ENCODE measurements around the gene TTLL13. TPM values are rescaled to one million over a fixed set of nuclear protein-coding genes. Genes with fewer than 3 reads are reported as not detected.
"Not testable (repeated sequence)": the region's sequence is repeated elsewhere in the genome, so short reads cannot be mapped to it uniquely, and the experiment has no call there.

TTLL13 gene
- total and polyA plus RNA-seq, 9 of the 15 experiments (the other 6 are each of a cell fraction or from before 2014, with no cell fraction given) = 0.05 to 0.24 (median 0.11) TPM; not detected in 1

- POLR2A ChIA-PET = interaction anchor here (0.6 to 1.1 kb wide), 3 partner anchors 12 to 313 kb away, joined by 3 read pairs; no protein-coding TSS in a partner anchor
- not testable (repeated sequence) for BruUV-seq (replicated peaks)
These were observed 11.4 kb downstream of the TTLL13 start for GRCh38 chr15:90260731-90261130.

GRCh38 chr15:90261811-90262210, 12.5 kb downstream of the TTLL13 start:
- Histone ChIP-seq H3K79me2 (ENCODE audit: control insufficient read depth, insufficient read depth, low read length) (peaks cover 26% of the 10 kb centered on the region), H3K9me3 (replicated peaks; ENCODE audit: control insufficient read depth, insufficient read depth, low read depth, low read length) (no peaks in the 10 kb centered on the region), H3K36me3 (ENCODE audit: control insufficient read depth, insufficient read depth, low read length) (no peaks in the 10 kb centered on the region; the same call in 2 of the 3 replicates), H3K4me3 (no peak overlapping the region), H2AFZ (ENCODE audit: low read depth, low read length) (no peak overlapping the region), H3K9ac (ENCODE audit: insufficient read depth in 1 of 2, low read depth in 2 of 2, low read length in 2 of 2) (no peak overlapping the region), H3K4me2 (ENCODE audit: insufficient read depth, low read length) (no peak overlapping the region), H4K20me1 (replicated peaks; ENCODE audit: control insufficient read depth, insufficient read depth, low read length) (no peaks in the 10 kb centered on the region), H3K9me1 (ENCODE audit: control insufficient read depth, insufficient read depth, low read length) (no peaks in the 10 kb centered on the region), H3K27ac (ENCODE audit: extremely low read depth, low read depth, low read length) (no peak overlapping the region), H3K27me3 (ENCODE audit: control insufficient read depth in 2 of 2, insufficient read depth in 2 of 2, low read length in 2 of 2) (no peaks in the 10 kb centered on the region), H3K4me1 (replicated peaks in 1 of 2; ENCODE audit: control insufficient read depth in 2 of 2, insufficient read depth in 2 of 2, low read length in 2 of 2) (peaks cover 6 to 11% of the 10 kb centered on the region in 2 experiments)
- POLR2A ChIA-PET = interaction anchor here (0.9 to 1.4 kb wide), 2 partner anchors 9 to 12 kb away, joined by 4 to 6 read pairs; partner anchors contain the start of gene TTLL13
- BruUV-seq (replicated peaks) = no TSS peak
- CTCF ChIA-PET (ENCODE audit: low intra/inter-chr PET ratio) = no interaction called here
- in situ Hi-C loops (cut with MboI) (no loop called here), intact Hi-C loops (cut with micrococcal nuclease) (no loop called here)
- 60% methylated on average over 5 of the region's 5 CpGs for WGBS (ENCODE audit: insufficient coverage, low coverage, missing lambda C conversion rate)
- DNase-seq (ENCODE audit: extremely low read depth in 1 of 4, low spot score in 3 of 4) (no peak), ATAC-seq (no peak), FAIRE-seq (no peak)
- TF ChIP-seq RBM39 (optimal IDR thresholded peaks at IDR 0.05; ENCODE audit: low read depth, low read length) = no peak
- TF ChIP-seq SLC30A9 (CRISPR knock-in tag; IDR thresholded peaks at IDR 0.05) = no peak
- TF ChIP-seq MLX (CRISPR knock-in tag; conservative IDR thresholded peaks at IDR 0.05) = no peak
- no peak for TF ChIP-seq THAP12 (CRISPR knock-in tag; IDR thresholded peaks at IDR 0.05)
- no peak for TF ChIP-seq ZNF644 (tag; IDR thresholded peaks at IDR 0.05; ENCODE audit: low read depth)
- no peak for TF ChIP-seq ZBTB7A (IDR thresholded peaks at IDR 0.05; ENCODE audit: borderline replicate concordance, control insufficient read depth, low read depth, low read length)

More at GRCh38 chr15:90260731-90261130, 11.4 kb downstream of the TTLL13 start:
- H2AFZ ChIP-seq (ENCODE audit: low read depth, low read length); H3K9ac ChIP-seq (ENCODE audit: insufficient read depth in 1 of 2, low read depth in 2 of 2, low read length in 2 of 2); H3K36me3 ChIP-seq (ENCODE audit: control insufficient read depth, insufficient read depth, low read length); H3K9me1 ChIP-seq (ENCODE audit: control insufficient read depth, insufficient read depth, low read length); H3K4me3 ChIP-seq; DNase-seq (ENCODE audit: extremely low read depth in 1 of 4, low spot score in 3 of 4); intact Hi-C loops (cut with micrococcal nuclease); ATAC-seq; H3K4me2 ChIP-seq (ENCODE audit: insufficient read depth, low read length); CTCF ChIA-PET (ENCODE audit: low intra/inter-chr PET ratio); H3K27ac ChIP-seq (ENCODE audit: extremely low read depth, low read depth, low read length); H3K27me3 ChIP-seq (ENCODE audit: control insufficient read depth in 2 of 2, insufficient read depth in 2 of 2, low read length in 2 of 2); H4K20me1 ChIP-seq (replicated peaks; ENCODE audit: control insufficient read depth, insufficient read depth, low read length); H3K4me1 ChIP-seq (replicated peaks in 1 of 2; ENCODE audit: control insufficient read depth in 2 of 2, insufficient read depth in 2 of 2, low read length in 2 of 2); FAIRE-seq; H3K9me3 ChIP-seq (replicated peaks; ENCODE audit: control insufficient read depth, insufficient read depth, low read depth, low read length); in situ Hi-C loops (cut with MboI): not testable (repeated sequence)
- WGBS (ENCODE audit: insufficient coverage, low coverage, missing lambda C conversion rate) = 40% methylated on average over 3 of the region's 6 CpGs
- H3K79me2 ChIP-seq (ENCODE audit: control insufficient read depth, insufficient read depth, low read length) = peaks cover 15% of the 10 kb centered on the region

Data from K562 (cell line).